Body of pancreas (tissue), 4 donors: ENCODE measurements around the gene DEPDC5.

Experiments used
- POLR2A ChIP-seq, 3 donors: fragments of 450-650 bp; IDR thresholded peaks; one replicate each; pipeline ENCODE4 v1.6.1; 2016; ENCODE audit warnings: antibody characterized with exemption in 3 of 3, mild to moderate bottlenecking in 2 of 3
- TF ChIP-seq, protein P1 (sequence below), 7 experiments: fragments of 450-650 bp in 4 of 7; fragments of 200-600 bp in 3 of 7; sonication (generic) in 3 of 7; IDR thresholded peaks; one replicate each; pipeline ENCODE4 v1.5.1; 2016 to 2019; ENCODE audit warnings: antibody characterized with exemption in 7 of 7

DNA sequence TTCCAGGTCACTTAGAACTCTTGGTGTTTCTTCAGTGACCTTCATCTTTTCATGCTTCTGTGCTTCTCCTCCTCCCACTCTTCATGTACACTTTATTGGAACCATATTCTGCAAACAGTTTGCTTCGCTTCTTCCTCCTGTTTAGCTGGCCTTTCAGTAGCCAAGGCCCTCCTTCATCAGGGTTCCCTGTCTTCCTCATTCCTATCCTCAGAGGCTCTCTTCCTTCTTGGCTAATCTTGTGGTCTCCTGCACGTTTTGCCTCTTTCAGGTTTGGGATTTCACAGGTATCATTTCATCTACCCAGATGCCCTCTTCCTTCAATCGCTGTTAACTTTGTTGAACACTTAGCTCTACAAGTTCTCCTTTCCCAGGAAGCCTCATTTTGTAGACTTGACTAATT, 66.8 kb downstream of the DEPDC5 start:
- TF ChIP-seq, protein P1, sequence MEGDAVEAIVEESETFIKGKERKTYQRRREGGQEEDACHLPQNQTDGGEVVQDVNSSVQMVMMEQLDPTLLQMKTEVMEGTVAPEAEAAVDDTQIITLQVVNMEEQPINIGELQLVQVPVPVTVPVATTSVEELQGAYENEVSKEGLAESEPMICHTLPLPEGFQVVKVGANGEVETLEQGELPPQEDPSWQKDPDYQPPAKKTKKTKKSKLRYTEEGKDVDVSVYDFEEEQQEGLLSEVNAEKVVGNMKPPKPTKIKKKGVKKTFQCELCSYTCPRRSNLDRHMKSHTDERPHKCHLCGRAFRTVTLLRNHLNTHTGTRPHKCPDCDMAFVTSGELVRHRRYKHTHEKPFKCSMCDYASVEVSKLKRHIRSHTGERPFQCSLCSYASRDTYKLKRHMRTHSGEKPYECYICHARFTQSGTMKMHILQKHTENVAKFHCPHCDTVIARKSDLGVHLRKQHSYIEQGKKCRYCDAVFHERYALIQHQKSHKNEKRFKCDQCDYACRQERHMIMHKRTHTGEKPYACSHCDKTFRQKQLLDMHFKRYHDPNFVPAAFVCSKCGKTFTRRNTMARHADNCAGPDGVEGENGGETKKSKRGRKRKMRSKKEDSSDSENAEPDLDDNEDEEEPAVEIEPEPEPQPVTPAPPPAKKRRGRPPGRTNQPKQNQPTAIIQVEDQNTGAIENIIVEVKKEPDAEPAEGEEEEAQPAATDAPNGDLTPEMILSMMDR (IDR thresholded peaks at IDR 0.05): no peak
- no peak for TF ChIP-seq POLR2A (IDR thresholded peaks at IDR 0.05)
